Left lobe of liver (tissue), 1 donor: ENCODE measurements around the gene ZBTB21. TPM values are rescaled to one million over a fixed set of nuclear protein-coding genes. Genes with fewer than 3 reads are reported as not detected.

Experiments used
- total RNA-seq: library from RNA; stranded (reverse); gene quantifications from one replicate; pipeline ENCODE4 v1.2.1, GENCODE V29; 2021
- donor health status: DM: no; HTN: yes; CAD: no.

ZBTB21 gene
- total RNA-seq, 1 donor from 2014 or later, result 4.2 TPM

Other genes with a start within 250 kb of the ZBTB21 start
- gene RIPK4, start 243.3 kb downstream of the ZBTB21 start, total RNA-seq, result 8.2 TPM
- 3.2 TPM for gene PRDM15, start 131.0 kb downstream of the ZBTB21 start, total RNA-seq
- gene C2CD2, start 56.3 kb downstream of the ZBTB21 start, total RNA-seq, result 10.5 TPM
- 0.18 TPM for gene UMODL1, start 61.0 kb upstream of the ZBTB21 start, total RNA-seq
- gene ABCG1, start 208.8 kb upstream of the ZBTB21 start, total RNA-seq, result 4.7 TPM